Measurements from ENCODE around the gene EHMT1. TPM values are rescaled to one million over a fixed set of nuclear protein-coding genes. Genes with fewer than 3 reads are reported as not detected.

EHMT1 gene
- total and polyA plus RNA-seq, 2 of the 13 experiments (the other 11 are each of a cell fraction or from before 2014, with no cell fraction given): 23.0 to 27.1 TPM

GRCh38 chr9:137640862-137641261, 22.1 kb downstream of the EHMT1 start:
- peaks cover 15% of the 10 kb centered on the region; the same call in 1 of the 2 replicates for H4K20me1 ChIP-seq (ENCODE audit: insufficient read depth, low read length)
- in situ Hi-C loops (cut with HindIII; ENCODE audit: extremely low pct_ligation_motif_present, low pct_unique_long_range_greater_than_20kb): no loop called here

More at GRCh38 chr9:137640862-137641261, 22.1 kb downstream of the EHMT1 start:
- BruUV-seq (replicated peaks): no TSS peak
- ATAC-seq: no peak
- Histone ChIP-seq H3K27me3 (ENCODE audit: control insufficient read depth in 1 of 2, insufficient read depth in 2 of 2, low read length in 2 of 2) (no peaks in the 10 kb centered on the region), H3K4me2 (ENCODE audit: low read depth, low read length) (no peak overlapping the region), H3K9ac (ENCODE audit: insufficient read depth, low read depth, low read length) (no peak overlapping the region), H2AFZ (ENCODE audit: low read length) (no peak overlapping the region), H3K9me3 (ENCODE audit: low read length) (no peaks in the 10 kb centered on the region), H3K27ac (ENCODE audit: extremely low read length, insufficient read depth, low read length) (no peak overlapping the region), H3K36me3 (replicated peaks in 1 of 2; ENCODE audit: control insufficient read depth in 1 of 2, insufficient read depth in 2 of 2, low read length in 2 of 2) (peaks cover 0 to 10% of the 10 kb centered on the region in 2 experiments; a peak in 3 of 5 replicates), H3K4me3 (replicated peaks in 1 of 3; ENCODE audit: insufficient read depth in 1 of 3, low read depth in 2 of 3, low read length in 3 of 3) (no peak overlapping the region), H3K79me2 (ENCODE audit: insufficient read depth, low read length) (peaks cover 84% of the 10 kb centered on the region), H3K4me1 (ENCODE audit: insufficient read depth, low read length) (peaks cover 12% of the 10 kb centered on the region)
- WGBS (ENCODE audit: low lambda C conversion rate): 94% methylated on average over 5 of the region's 5 CpGs
- no peak for TF ChIP-seq MXD3 (CRISPR knock-in tag; IDR thresholded peaks at IDR 0.05)
- TF ChIP-seq PHF20 (CRISPR knock-in tag; IDR thresholded peaks at IDR 0.05): no peak
- no peak for TF ChIP-seq ZNF496 (CRISPR knock-in tag; IDR thresholded peaks at IDR 0.05; ENCODE audit: insufficient replicate concordance)
- no peak for TF ChIP-seq ZFP1 (CRISPR knock-in tag; IDR thresholded peaks at IDR 0.05)
- no peak for TF ChIP-seq RFX1 (IDR thresholded peaks at IDR 0.05)
- no peak for TF ChIP-seq GMEB1 (CRISPR knock-in tag; IDR thresholded peaks at IDR 0.05; ENCODE audit: borderline replicate concordance)
- TF ChIP-seq ZNF10 (CRISPR knock-in tag; IDR thresholded peaks at IDR 0.05; ENCODE audit: borderline replicate concordance, low read depth): no peak
- TF ChIP-seq ZNF724P (CRISPR knock-in tag; IDR thresholded peaks at IDR 0.05; ENCODE audit: borderline replicate concordance): no peak
- TF ChIP-seq PBX2 (CRISPR knock-in tag; IDR thresholded peaks at IDR 0.05): no peak
- no peak for TF ChIP-seq SNAPC2 (CRISPR knock-in tag; IDR thresholded peaks at IDR 0.05)
- no peak for TF ChIP-seq ZNF180 (CRISPR knock-in tag; IDR thresholded peaks at IDR 0.05; ENCODE audit: borderline replicate concordance, low read depth)
- TF ChIP-seq KLF13 (CRISPR knock-in tag; IDR thresholded peaks at IDR 0.05): no peak
- TF ChIP-seq HOXA5 (CRISPR knock-in tag; IDR thresholded peaks at IDR 0.05): no peak
- intact Hi-C loops (cut with micrococcal nuclease; ENCODE audit: unreplicated experiment): no loop called here
- no peak for DNase-seq (ENCODE audit: low spot score)
- no peak for FAIRE-seq
- ChIA-PET POLR2A (no interaction called here), CTCF (ENCODE audit: low intra/inter-chr PET ratio, low total read pairs) (no interaction called here)

Data from HepG2 (cell line).